Measurements from ENCODE around the gene RAB3A.

RAB3A gene

GRCh38 chr19:18203863-18204393 is at the start of gene RAB3A:
RAB3A (minus strand) TSS chr19:18204042; CDS start chr19:18202740, 1,302 bp downstream.
- FAIRE-seq: peak; percentile 70
- peak; percentile 95 for DNase-seq (ENCODE audit: low spot score)

GRCh38 chr19:18253130-18253529 is 49.3 kb upstream of the RAB3A start:
- FAIRE-seq (no peak), DNase-seq (ENCODE audit: low spot score) (no peak)

GRCh38 chr19:18252370-18252717 is 48.5 kb upstream of the RAB3A start:
- FAIRE-seq: no peak
- DNase-seq (ENCODE audit: low spot score): no peak

GRCh38 chr19:18251587-18252369 is 47.9 kb upstream of the RAB3A start:
- no peak for FAIRE-seq
- DNase-seq (ENCODE audit: low spot score): peak; percentile 64

- no peak for FAIRE-seq
These were observed 46.0 kb upstream of the RAB3A start for GRCh38 chr19:18249834-18250233.

GRCh38 chr19:18245297-18245696 is 41.5 kb upstream of the RAB3A start:
- no peak for FAIRE-seq

More at GRCh38 chr19:18249834-18250233, 46.0 kb upstream of the RAB3A start:
- DNase-seq (ENCODE audit: low spot score): no peak

GRCh38 chr19:18239303-18239702 is 35.5 kb upstream of the RAB3A start:
- no peak for FAIRE-seq
- DNase-seq (ENCODE audit: low spot score): no peak

More at GRCh38 chr19:18245297-18245696, 41.5 kb upstream of the RAB3A start:
- no peak for DNase-seq (ENCODE audit: low spot score)

- FAIRE-seq (no peak), DNase-seq (ENCODE audit: low spot score) (no peak)
These were observed 30.4 kb upstream of the RAB3A start for GRCh38 chr19:18234194-18234593.

GRCh38 chr19:18233224-18233825 is 29.5 kb upstream of the RAB3A start:
- peak; percentile 74 for DNase-seq (ENCODE audit: low spot score)
- no peak for FAIRE-seq

- DNase-seq (ENCODE audit: low spot score): no peak
These were observed 28.8 kb upstream of the RAB3A start for GRCh38 chr19:18232540-18233223.

GRCh38 chr19:18231775-18232174 is 27.9 kb upstream of the RAB3A start:
- no peak for FAIRE-seq
- DNase-seq (ENCODE audit: low spot score): no peak

More at GRCh38 chr19:18232540-18233223, 28.8 kb upstream of the RAB3A start:
- no peak for FAIRE-seq

- DNase-seq (ENCODE audit: low spot score) (no peak), FAIRE-seq (no peak)
These were observed 27.3 kb upstream of the RAB3A start for GRCh38 chr19:18230941-18231734.

- FAIRE-seq (no peak), DNase-seq (ENCODE audit: low spot score) (no peak)
These were observed 26.1 kb upstream of the RAB3A start for GRCh38 chr19:18229915-18230314.

- no peak for DNase-seq (ENCODE audit: low spot score)
- FAIRE-seq: no peak
These were observed 25.6 kb upstream of the RAB3A start for GRCh38 chr19:18229474-18229873.

- FAIRE-seq (no peak), DNase-seq (ENCODE audit: low spot score) (no peak)
These were observed 24.0 kb upstream of the RAB3A start for GRCh38 chr19:18227781-18228271.

- no peak for FAIRE-seq
- no peak for DNase-seq (ENCODE audit: low spot score)
These were observed 23.3 kb upstream of the RAB3A start for GRCh38 chr19:18226956-18227780.

GRCh38 chr19:18225702-18226468 is 22.0 kb upstream of the RAB3A start, which contains the start of gene PDE4C:
PDE4C (minus strand) TSS chr19:18226438; CDS start chr19:18226415, 23 bp downstream.
- no peak for DNase-seq (ENCODE audit: low spot score)
- no peak for FAIRE-seq

- DNase-seq (ENCODE audit: low spot score) (no peak), FAIRE-seq (no peak)
These were observed 21.5 kb upstream of the RAB3A start for GRCh38 chr19:18225355-18225701.
